SU-DHL-6 (cell line): ENCODE data around the gene TBC1D10B.

Experiments
- H2AFZ ChIP-seq: fragments of 200-600 bp; sonication (generic); 2 replicates; pipeline ENCODE4 v1.6.1; 2014; ENCODE audit warnings: low read depth, mild to moderate bottlenecking, moderate library complexity, mixed read lengths, antibody characterized with exemption, low read length; ENCODE audit not compliant: severe bottlenecking
- H3F3A ChIP-seq: fragments of 200-600 bp; shearing (Covaris generic); 2 replicates; pipeline ENCODE4 v1.6.0; 2016; ENCODE audit warnings: antibody characterized with exemption, mild to moderate bottlenecking; ENCODE audit not compliant: insufficient read depth
- H3K27ac ChIP-seq: fragments of 200-600 bp; sonication (generic); 2 replicates; pipeline ENCODE4 v1.5.1; 2016; ENCODE audit warnings: low read depth, mild to moderate bottlenecking, low read length, moderate library complexity, mixed read lengths
- H3K27me3 ChIP-seq: fragments of 200-600 bp; sonication (generic), shearing (Covaris generic); 2 replicates; pipeline ENCODE4 v1.6.0; 2014; ENCODE audit warnings: mild to moderate bottlenecking, low read length
- H3K36me3 ChIP-seq: fragments of 200-600 bp; sonication (generic); 2 replicates; pipeline ENCODE4 v1.6.1; 2014; ENCODE audit warnings: mild to moderate bottlenecking, low read length, mixed read lengths
- H3K4me2 ChIP-seq: fragments of 300-600, 200-600 bp; shearing (Covaris generic), sonication (generic); 2 replicates; pipeline ENCODE4 v1.6.0; 2014; ENCODE audit warnings: low read length, low read depth, mild to moderate bottlenecking; ENCODE audit not compliant: poor library complexity, severe bottlenecking
- H3K4me3 ChIP-seq: fragments of 200-600 bp; sonication (generic); 2 replicates; pipeline ENCODE4 v1.5.1; 2014; ENCODE audit warnings: antibody characterized with exemption, low read length, mild to moderate bottlenecking, mixed read lengths; ENCODE audit not compliant: insufficient read depth, poor library complexity, severe bottlenecking
- H3K79me2 ChIP-seq: fragments of 200-600 bp; sonication (generic); 2 replicates; pipeline ENCODE4 v1.6.1; 2014; ENCODE audit warnings: mild to moderate bottlenecking, low read length, moderate library complexity; ENCODE audit not compliant: insufficient read depth
- H3K9ac ChIP-seq: fragments of 200-600 bp; sonication (generic); 2 replicates; pipeline ENCODE4 v1.7.0; 2014; ENCODE audit warnings: mild to moderate bottlenecking, low read length
- H3K9me2 ChIP-seq: fragments of 200-600 bp; sonication (generic); replicated peaks from 2 replicates; pipeline ENCODE4 v1.6.1; 2014; ENCODE audit warnings: low read length; ENCODE audit not compliant: insufficient read depth
- H3K9me3 ChIP-seq: fragments of 200-600 bp; sonication (generic); 2 replicates; pipeline ENCODE4 v1.6.1; 2014; ENCODE audit warnings: low read length, mixed read lengths; ENCODE audit not compliant: insufficient read depth
- H4K20me1 ChIP-seq: fragments of 200-600 bp; sonication (generic); 2 replicates; pipeline ENCODE4 v1.6.1; 2014; ENCODE audit warnings: low read depth, mild to moderate bottlenecking, antibody characterized with exemption, low read length, moderate library complexity, mixed read lengths
- CTCF ChIP-seq: fragments of 200-600 bp; sonication (generic); IDR thresholded peaks from one replicate; pipeline ENCODE4 v1.5.1; 2017; ENCODE audit warnings: antibody characterized with exemption, mild to moderate bottlenecking, low read length, moderate library complexity; ENCODE audit not compliant: insufficient read depth, poor library complexity, severe bottlenecking
- EZH2phosphoT487 ChIP-seq: fragments of 200-600 bp; sonication (generic), shearing (Covaris generic); conservative IDR thresholded peaks from 2 replicates; pipeline ENCODE4 v1.6.1; 2018; ENCODE audit warnings: mild to moderate bottlenecking, antibody characterized with exemption, low read length, moderate library complexity, mixed read lengths

The TBC1D10B gene

DNA sequence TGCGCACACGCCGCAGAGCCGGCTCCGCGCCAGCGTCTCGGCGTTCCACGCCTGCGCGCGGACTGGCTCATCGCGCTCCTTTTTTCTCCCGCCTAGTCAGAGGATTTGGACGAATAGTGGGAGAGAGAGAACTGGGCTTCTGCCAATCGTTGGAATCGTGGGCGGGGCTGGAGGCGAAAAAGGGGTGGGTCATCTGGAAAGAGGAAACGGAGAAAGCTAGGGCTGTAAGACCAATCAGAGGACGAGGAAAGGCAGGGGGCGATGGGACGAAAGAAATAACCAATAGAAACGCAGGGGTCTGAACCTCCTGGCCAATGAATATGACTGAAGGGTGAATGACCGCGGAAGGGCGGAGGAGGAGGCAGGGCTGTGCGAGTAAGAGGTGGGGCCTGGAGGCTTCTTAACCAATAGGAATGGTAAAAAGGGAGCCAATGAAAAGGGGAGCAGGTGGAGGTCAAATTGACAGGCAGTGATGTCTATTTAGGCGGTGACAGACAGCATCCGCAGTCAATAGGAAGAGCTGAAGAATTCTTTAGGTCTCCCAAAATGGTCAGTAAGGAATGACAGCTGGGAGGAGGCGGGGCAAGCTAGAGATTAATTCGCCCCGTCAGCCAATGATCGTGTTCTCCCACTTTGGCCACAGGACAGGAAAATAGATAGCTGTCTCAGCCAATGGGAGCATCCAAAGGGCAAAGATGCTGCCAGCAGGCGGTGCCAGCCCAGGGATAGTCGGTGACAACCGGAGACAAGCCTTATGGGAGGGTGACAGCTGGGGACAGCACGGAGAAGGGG, at the start of gene TBC1D10B:
Gene TBC1D10B, minus strand, starts transcription at position 39 of the 792 bp plus-strand sequence. CDS start 311 bp downstream, outside the sequence.
- H3K4me3 ChIP-seq = peak within 1 kb of the TSS; percentile 73
- H2AFZ ChIP-seq = no peak within 1 kb of the TSS
- H3K9me3 ChIP-seq = no peaks in the 10 kb centered on the region
- no peaks in the 10 kb centered on the region for H3K36me3 ChIP-seq
- H3K4me2 ChIP-seq = peak within 1 kb of the TSS; percentile 83
- H3K27me3 ChIP-seq = no peaks in the 10 kb centered on the region
- H3K79me2 ChIP-seq = peaks cover 43% of the 10 kb centered on the region
- H3K9ac ChIP-seq = peak within 1 kb of the TSS; percentile 96
- peaks cover 14% of the 10 kb centered on the region for H3F3A ChIP-seq
- no peaks in the 10 kb centered on the region for H3K9me2 ChIP-seq
- no peak for TF ChIP-seq EZH2phosphoT487
- TF ChIP-seq CTCF = no peak
- H4K20me1 ChIP-seq = no peaks in the 10 kb centered on the region; the same call in 1 of the 2 replicates
- peak within 1 kb of the TSS; percentile 76 for H3K27ac ChIP-seq

DNA sequence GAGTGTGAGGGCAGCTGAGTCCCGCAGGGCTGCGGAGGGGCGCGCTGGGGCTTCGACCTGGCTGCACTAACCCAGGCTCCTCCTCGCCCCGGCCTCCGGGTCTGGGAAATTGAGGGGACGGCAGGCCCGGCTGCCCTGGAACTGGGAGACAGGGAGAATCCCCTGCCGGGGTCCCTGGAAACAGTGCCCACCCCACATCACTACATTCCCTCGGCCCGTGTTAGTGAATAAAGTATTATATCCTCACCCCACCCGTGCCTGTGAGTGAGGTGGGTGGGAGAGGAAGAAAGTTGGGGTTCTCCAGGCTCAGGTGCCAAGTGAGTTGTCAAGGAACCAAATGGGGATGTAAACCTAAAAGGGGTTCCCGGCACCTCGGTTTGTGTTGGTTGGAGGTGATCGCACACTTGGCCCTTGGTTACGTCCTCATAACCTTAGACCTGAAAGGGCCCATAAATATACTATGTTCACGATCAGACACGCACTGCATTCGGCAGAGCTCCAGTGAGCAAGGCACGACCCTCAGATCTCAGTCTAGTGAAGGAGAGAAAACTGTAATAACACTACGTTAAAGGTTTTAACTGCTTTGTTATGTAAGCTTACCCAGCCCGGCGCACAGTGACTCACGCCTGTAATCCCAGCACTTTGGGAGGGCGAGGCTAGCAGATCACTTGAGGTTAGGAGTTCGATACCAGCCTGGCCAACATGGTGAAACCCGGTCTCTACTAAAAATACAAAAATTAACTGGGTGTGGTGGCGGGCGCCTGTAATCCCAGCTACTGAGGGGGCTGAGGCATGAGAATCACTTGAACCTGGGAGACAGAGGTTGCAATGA, 48.3 kb upstream of the TBC1D10B start:
- peaks cover 31% of the 10 kb centered on the region for H3F3A ChIP-seq
- peak overlapping the region; percentile 51 for H3K4me3 ChIP-seq
- no peaks in the 10 kb centered on the region for H3K36me3 ChIP-seq
- TF ChIP-seq EZH2phosphoT487 (no peak), CTCF (peak; percentile 5)
- H2AFZ ChIP-seq = peak overlapping the region; percentile 21
- H3K9me2 ChIP-seq = no peaks in the 10 kb centered on the region
- H3K9ac ChIP-seq = peak overlapping the region; percentile 66
- H3K4me2 ChIP-seq = peak overlapping the region; percentile 61
- H3K27ac ChIP-seq = peak overlapping the region; percentile 66
- H3K9me3 ChIP-seq = no peaks in the 10 kb centered on the region
- H3K27me3 ChIP-seq = no peaks in the 10 kb centered on the region
- H3K79me2 ChIP-seq = 0 out of 2 replicates have a peak, but pooled peaks cover 7% of the 10 kb centered on the region
- no peaks in the 10 kb centered on the region for H4K20me1 ChIP-seq

GRCh38 chr16:30417529-30418349, 47.4 kb upstream of the TBC1D10B start:
- Histone ChIP-seq H3K27ac (peak overlapping the region; percentile 66), H3K4me2 (peak overlapping the region; percentile 61), H3F3A (peaks cover 37% of the 10 kb centered on the region), H3K9ac (peak overlapping the region; percentile 66), H3K9me2 (no peaks in the 10 kb centered on the region), H3K36me3 (peaks cover 3% of the 10 kb centered on the region; the same call in 1 of the 2 replicates), H3K79me2 (0 out of 2 replicates have a peak, but pooled peaks cover 4% of the 10 kb centered on the region), H2AFZ (peak overlapping the region; percentile 29), H3K27me3 (no peaks in the 10 kb centered on the region), H3K4me3 (peak overlapping the region; percentile 51), H4K20me1 (no peaks in the 10 kb centered on the region), H3K9me3 (no peaks in the 10 kb centered on the region)
- TF ChIP-seq EZH2phosphoT487 (no peak), CTCF (peak; percentile 12)
